ENCODE measurements around the gene DNM3. TPM values are rescaled to one million over a fixed set of nuclear protein-coding genes. Genes with fewer than 3 reads are reported as not detected.

DNM3 gene
- total and polyA plus RNA-seq, 9 of the 15 experiments (the other 6 are each of a cell fraction or from before 2014, with no cell fraction given): 0.08 to 0.36 (median 0.22) TPM; not detected in 1

- TF ChIP-seq, protein P1, sequence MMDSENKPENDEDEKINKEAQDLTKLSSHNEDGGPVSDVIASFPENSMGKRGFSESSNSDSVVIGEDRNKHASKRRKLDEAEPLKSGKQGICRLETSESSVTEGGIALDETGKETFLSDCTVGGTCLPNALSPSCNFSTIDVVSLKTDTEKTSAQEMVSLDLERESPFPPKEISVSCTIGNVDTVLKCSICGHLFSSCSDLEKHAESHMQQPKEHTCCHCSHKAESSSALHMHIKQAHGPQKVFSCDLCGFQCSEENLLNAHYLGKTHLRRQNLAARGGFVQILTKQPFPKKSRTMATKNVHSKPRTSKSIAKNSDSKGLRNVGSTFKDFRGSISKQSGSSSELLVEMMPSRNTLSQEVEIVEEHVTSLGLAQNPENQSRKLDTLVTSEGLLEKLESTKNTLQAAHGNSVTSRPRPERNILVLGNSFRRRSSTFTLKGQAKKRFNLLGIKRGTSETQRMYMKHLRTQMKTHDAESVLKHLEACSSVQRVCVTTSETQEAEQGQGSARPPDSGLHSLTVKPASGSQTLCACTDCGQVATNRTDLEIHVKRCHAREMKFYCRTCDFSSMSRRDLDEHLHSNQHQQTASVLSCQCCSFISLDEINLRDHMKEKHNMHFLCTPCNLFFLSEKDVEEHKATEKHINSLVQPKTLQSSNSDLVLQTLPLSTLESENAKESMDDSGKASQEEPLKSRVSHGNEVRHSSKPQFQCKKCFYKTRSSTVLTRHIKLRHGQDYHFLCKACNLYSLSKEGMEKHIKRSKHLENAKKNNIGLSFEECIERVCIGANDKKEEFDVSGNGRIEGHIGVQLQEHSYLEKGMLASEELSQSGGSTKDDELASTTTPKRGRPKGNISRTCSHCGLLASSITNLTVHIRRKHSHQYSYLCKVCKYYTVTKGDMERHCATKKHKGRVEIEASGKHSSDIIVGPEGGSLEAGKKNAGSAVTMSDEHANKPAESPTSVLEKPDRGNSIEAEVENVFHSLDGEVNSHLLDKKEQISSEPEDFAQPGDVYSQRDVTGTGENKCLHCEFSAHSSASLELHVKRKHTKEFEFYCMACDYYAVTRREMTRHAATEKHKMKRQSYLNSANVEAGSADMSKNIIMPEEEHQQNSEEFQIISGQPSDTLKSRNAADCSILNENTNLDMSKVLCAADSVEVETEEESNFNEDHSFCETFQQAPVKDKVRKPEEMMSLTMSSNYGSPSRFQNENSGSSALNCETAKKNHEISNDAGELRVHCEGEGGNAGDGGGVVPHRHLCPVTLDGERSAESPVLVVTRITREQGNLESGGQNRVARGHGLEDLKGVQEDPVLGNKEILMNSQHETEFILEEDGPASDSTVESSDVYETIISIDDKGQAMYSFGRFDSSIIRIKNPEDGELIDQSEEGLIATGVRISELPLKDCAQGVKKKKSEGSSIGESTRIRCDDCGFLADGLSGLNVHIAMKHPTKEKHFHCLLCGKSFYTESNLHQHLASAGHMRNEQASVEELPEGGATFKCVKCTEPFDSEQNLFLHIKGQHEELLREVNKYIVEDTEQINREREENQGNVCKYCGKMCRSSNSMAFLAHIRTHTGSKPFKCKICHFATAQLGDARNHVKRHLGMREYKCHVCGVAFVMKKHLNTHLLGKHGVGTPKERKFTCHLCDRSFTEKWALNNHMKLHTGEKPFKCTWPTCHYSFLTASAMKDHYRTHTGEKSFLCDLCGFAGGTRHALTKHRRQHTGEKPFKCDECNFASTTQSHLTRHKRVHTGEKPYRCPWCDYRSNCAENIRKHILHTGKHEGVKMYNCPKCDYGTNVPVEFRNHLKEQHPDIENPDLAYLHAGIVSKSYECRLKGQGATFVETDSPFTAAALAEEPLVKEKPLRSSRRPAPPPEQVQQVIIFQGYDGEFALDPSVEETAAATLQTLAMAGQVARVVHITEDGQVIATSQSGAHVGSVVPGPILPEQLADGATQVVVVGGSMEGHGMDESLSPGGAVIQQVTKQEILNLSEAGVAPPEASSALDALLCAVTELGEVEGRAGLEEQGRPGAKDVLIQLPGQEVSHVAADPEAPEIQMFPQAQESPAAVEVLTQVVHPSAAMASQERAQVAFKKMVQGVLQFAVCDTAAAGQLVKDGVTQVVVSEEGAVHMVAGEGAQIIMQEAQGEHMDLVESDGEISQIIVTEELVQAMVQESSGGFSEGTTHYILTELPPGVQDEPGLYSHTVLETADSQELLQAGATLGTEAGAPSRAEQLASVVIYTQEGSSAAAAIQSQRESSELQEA (IDR thresholded peaks at IDR 0.05; ENCODE audit: low read depth): no peak
- TF ChIP-seq ZBTB34 (CRISPR knock-in tag; IDR thresholded peaks at IDR 0.05): peak; percentile 57; the same call in 1 of the 2 replicates
- no peak for TF ChIP-seq SUPT5H (IDR thresholded peaks at IDR 0.05)
- 0 out of 2 replicates have a peak, but pooled peaks have one; percentile 35 for TF ChIP-seq BHLHE40 (IDR thresholded peaks at IDR 0.05; ENCODE audit: low read length)
- TF ChIP-seq HNRNPH1 (optimal IDR thresholded peaks at IDR 0.05; ENCODE audit: low read depth, low read length): no peak
- TF ChIP-seq ZNF561 (CRISPR knock-in tag; conservative IDR thresholded peaks at IDR 0.05): no peak
- peak; percentile 11 to 88; a peak in 2 of 4 replicates for TF ChIP-seq TBL1XR1 (IDR thresholded peaks at IDR 0.05; ENCODE audit: low read length in 2 of 2)
- TF ChIP-seq ZC3H11A (IDR thresholded peaks at IDR 0.05; ENCODE audit: low read depth, low read length): no peak
- peak; percentile 76 for TF ChIP-seq SMAD4 (CRISPR knock-in tag; conservative IDR thresholded peaks at IDR 0.05)
- peak; percentile 69; the same call in 1 of the 2 replicates for TF ChIP-seq CC2D1A (IDR thresholded peaks at IDR 0.05)
- no peak for TF ChIP-seq POLR2G (IDR thresholded peaks at IDR 0.05; ENCODE audit: low read depth, low read length)
- peak; percentile 94 for TF ChIP-seq CBFA2T2 (conservative IDR thresholded peaks at IDR 0.05)
- TF ChIP-seq POLR2AphosphoS5 (IDR thresholded peaks at IDR 0.05; ENCODE audit: control insufficient read depth, insufficient read depth, low read depth, low read length): peak; percentile 85; the same call in 1 of the 2 replicates
- TF ChIP-seq ZNF668 (CRISPR knock-in tag; IDR thresholded peaks at IDR 0.05): no peak
- peak; percentile 59 to 92; a peak in 3 of 4 replicates for TF ChIP-seq RCOR1 (IDR thresholded peaks at IDR 0.05; ENCODE audit: borderline replicate concordance in 1 of 2, low read depth in 2 of 2, low read length in 2 of 2)
- TF ChIP-seq BRD9 (IDR thresholded peaks at IDR 0.05; ENCODE audit: low read depth, partially characterized antibody): no peak
- peak; percentile 76 for TF ChIP-seq NFIC (IDR thresholded peaks at IDR 0.05)
- TF ChIP-seq CREM (IDR thresholded peaks at IDR 0.05; ENCODE audit: low read depth): peak; percentile 53
- peak; percentile 30; the same call in 1 of the 2 replicates for TF ChIP-seq MYC (IDR thresholded peaks at IDR 0.05; ENCODE audit: low read depth, low read length)
- TF ChIP-seq MYC (CRISPR knock-in tag; IDR thresholded peaks at IDR 0.05; ENCODE audit: borderline replicate concordance, low read depth): no peak
- no peak for TF ChIP-seq ZBTB17 (CRISPR knock-in tag; IDR thresholded peaks at IDR 0.05)
Observed at GRCh38 chr1:172442404-172442803, 601.1 kb downstream of the DNM3 start (continued).
